Measurements from ENCODE around the gene PLXDC2.

Gene PLXDC2

DNA sequence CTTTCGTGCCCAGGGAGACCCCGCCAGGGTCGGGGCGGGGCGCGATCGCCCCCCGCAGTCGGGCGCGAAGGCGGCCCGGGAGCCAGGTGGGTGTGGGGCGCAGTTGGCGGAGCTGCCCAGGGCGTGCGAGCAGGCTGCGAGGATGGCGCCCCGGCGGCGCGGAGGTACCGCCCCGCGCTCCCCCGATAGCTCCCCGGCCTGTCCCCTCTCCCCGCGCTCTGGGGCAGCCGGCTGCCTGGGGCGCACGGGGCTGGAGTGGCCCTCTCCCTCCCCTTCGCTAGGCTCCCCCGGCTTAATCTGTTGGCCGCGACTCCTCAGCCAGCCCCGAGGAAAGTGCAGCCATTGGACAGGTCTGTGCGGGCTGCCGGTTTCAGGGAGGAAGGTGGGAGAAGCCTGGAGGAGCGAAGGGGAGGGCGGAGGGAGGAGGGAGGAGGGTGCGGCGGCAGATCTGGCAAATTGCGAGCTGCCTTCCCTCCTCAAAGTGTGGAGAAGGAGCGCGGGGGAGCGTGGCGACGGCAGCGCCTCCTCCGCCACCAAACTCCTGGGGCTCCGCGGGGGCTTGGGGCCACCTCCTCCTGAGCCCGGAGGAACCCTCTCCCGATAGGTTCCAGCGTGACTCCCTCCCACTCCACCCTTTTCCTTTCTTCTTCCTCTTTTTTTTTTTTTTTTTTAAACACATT, 361 bp upstream of the PLXDC2 start:
- DNase-seq (ENCODE audit: low read depth), result no peak

DNA sequence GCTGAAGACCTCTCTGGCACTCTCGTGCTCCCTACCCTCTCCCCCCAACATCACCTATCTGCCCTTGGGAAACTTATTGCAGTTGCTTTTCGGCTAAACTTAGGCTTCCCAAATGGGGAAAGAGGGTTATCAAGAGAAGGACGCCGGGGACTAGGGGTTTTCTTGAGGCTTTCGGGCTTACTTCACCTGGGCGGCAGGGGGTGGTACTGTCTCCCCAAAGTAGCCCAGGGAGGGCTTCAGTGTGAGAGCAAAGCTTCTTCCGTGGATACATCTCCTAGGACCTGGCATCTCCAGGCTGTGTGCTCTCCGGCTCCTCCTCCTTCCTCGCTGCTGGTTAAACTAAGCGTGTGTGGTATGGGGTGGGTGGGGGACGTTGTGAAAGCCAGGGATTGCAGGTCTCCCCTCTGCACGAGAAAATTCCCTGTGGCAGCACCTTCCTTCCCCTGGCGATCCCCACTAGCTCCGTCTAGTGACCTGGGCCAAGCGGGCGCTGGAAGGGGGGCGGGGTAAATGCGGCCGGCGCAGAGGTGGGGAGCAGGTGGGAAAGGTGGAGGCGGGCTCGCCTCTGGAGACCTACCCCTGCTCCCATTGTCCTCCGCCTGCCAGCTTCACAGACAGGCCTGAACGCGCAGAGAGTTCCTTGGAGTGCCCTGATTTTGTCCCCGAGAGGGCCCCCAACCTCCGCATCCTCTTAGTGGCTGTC, 1.1 kb downstream of the PLXDC2 start:
- DNase-seq (ENCODE audit: low read depth), result no peak

DNA sequence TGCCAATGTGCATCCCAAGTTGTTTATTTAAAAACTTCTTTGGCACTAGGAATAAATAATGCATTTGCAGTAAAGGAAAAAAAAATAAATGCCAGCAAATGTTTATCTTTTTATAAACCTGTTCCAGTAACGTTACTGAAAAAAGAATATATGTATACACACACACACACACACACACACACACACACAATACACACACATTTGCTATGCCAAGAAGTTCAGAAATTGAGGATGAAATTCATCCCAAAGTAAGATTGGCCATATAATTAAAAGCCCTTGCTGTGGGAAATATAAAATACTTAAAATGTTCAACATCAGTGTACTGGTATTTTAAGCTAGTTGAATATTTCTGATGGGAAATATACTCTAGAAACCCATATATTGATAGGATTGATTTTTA, 2.6 kb downstream of the PLXDC2 start:
- no peak for DNase-seq (ENCODE audit: low read depth)

DNA sequence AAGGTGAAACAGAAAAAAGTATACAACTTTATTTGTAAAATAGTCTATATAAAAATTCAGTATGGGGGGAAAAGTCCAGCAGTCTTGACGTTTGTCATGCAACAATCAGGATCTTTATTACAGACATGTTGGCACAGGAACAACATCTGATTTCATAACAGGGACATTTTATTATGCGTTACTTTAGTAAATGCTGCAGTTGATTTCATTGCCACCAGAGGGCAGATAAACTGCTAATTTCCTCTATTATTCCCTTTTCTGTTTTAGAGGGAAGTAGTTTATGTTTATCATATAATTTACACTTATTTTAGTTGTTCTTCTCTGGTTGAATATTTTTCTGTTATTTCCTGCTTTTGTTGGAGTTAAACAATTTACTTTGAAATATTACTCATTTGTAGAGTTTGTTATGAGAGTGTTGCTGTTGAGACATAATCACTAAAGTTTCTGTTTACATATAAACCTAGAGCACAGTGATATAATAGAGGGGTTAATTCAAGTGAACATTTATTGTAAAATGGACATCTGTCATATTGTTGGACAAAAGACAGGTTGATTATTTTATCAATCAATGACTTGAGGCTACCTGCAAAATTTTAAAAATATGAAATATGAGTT, 3.3 kb downstream of the PLXDC2 start:
- no peak for DNase-seq (ENCODE audit: low read depth)

DNA sequence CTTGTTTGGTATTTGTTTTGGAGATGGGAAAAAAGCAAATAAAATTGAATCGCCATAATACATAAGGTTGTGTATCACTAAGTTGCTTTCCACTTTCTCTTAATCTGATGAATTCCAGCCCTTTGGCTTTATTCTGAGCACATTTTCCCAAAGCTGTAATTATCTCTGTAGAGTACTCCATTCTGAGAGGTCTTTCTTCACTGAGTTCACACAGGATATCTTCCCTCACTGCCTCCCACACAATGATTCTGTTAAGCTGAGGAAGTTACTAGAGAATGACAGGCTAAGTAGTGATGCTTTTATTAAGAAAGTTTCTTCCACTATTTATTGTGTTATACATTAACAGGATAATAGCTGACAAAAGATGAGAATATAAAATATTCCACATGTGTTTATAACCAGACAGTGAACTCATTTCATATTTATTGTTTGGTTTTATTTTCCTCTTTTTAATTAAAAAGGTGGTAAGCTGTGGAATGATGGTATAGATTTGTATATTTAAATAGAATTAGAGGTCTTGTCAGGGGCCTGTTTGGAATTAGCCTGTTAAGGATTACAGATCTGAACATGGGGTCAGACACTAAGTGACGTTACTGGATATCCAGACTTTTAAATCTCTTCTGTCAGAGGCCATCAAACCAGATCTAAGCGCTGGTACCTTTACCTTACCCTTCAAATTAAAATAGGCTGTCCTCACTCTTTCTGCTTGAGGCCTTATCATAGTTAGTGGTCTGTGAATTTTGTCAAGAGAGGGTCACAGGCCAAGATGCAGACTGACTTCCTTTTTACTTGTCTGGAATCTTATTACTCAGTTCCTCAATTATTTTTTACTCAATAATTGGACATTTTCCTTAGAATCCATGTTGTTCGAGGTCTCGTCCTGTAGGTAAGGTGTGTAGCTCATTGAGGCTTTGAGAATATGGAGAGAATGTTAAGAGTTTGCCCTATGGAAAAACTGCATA, 8.4 kb downstream of the PLXDC2 start:
- DNase-seq (ENCODE audit: low read depth), result no peak

DNA sequence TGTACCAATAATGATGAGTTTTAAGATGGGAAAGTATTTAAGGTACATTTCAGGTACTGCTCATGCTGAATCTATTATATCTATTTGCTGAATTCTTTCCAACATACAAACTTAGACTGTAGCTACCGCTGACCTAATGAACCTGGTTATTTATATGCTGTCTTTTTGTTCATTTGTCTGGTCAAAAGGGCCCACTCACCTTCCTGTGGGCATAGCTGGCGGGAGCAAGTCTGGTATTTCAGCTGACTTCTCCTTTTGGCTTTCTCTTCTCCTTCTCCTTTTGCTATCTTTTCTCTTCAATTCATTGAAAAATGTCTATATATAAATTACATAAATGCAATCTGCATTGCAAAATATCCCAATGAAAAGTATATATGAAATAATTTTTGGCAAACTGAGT, 9.5 kb downstream of the PLXDC2 start:
- no peak for DNase-seq (ENCODE audit: low read depth)

DNA sequence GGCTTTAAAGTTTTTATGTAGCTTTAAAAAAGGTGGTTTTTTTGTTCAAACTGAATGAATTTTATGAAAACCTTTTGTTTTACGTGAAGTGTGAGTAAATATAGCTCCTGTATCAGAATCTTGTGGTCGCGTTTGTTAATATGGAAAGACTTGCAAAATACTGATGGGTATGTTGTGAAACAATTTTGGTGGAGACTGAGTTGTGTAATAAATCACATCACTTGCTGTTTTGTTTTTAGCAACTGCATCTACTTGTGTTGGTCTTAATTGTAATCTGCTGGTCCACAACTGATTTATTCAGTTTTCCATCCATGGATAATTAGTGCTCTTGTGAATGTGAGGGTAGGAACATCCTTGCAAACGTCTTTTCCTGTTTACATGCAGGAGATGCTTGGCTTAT, 10.5 kb downstream of the PLXDC2 start:
- no peak for DNase-seq (ENCODE audit: low read depth)

DNA sequence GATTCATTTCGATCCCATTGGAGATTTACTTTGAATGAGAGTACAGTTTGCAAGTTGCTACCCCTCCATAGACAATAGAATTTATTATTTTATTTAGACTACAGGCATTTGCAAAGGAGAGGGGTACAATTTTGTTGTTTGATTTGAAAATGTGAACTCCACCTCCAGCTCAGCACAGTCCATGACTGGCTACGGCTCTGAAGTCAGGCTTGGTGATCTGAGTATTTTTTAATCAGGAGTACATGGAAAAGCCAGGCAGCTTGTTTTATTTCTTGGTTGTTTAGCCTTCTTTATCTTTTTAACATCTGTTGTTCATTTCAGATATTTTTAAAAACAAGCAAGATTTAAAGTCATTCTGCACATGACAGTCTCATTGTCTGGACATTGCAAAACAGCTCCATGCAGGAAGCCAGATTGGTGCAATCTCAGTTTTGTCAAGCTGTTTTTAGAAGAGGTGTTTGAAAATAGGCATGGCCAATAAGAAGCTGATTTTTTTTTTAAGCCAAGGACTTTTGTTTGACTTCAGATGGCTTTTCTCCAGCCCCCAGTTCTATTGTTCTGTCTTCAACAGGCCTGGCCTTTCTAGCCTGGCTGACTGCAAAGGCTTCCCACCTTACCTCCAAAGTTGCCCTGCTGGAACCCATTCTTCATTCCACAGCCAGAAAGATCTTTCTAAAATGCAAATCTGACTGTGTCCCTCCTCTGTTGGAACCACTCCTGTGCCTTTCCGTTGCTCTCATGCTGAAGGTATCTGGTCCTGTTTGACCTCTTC, 12.2 kb downstream of the PLXDC2 start:
- no peak for DNase-seq (ENCODE audit: low read depth)

DNA sequence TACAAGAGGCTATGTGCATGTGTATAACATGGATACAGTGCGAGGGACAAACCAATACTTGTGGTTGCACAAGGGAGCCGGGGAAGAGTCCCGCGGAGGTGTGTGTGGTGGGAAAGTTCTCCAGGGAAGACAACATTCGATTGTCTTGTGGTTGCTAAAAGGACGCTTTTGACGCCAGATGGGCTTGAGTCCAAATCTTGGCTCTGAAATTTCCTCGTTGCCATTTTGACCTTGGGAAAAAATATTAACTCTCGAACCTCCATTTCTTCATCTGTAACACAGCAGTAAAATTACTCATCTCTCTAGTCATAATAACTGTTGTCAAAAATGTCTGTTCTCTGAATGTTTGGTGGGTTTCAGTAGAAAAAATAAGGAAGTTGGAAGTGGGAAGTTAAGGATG, 16.5 kb downstream of the PLXDC2 start:
- DNase-seq (ENCODE audit: low read depth), result no peak

DNA sequence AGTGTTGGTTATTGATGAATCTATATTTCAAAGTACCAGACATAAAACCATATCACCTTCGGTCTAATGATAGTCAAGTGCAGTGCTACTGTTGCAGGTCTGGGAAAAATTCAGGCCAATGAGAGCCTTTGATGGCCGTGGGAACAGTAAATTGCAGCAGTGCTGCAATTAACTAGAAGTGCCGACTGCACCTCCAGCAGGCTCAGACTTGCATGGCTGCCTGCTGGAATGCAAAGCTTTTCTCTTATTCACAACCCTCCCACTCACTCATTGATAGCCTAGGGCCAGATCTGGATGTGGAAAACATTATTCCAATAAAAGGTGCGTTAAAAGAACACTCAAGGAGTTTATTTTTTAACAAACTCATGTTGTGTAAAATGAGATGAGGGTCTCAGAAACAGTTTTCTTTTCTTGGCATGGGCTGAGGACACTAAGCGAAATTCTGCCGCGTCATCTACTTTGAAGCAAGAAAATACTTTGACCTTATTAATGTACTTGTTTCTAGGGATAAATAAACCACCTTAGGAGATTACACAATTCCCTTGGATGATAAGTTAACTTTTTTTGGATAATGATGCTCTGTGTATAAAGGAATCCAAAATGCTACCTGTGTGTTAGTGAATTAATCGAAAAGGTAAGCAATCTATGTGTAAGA, 17.1 kb downstream of the PLXDC2 start:
- no peak for DNase-seq (ENCODE audit: low read depth)

DNA sequence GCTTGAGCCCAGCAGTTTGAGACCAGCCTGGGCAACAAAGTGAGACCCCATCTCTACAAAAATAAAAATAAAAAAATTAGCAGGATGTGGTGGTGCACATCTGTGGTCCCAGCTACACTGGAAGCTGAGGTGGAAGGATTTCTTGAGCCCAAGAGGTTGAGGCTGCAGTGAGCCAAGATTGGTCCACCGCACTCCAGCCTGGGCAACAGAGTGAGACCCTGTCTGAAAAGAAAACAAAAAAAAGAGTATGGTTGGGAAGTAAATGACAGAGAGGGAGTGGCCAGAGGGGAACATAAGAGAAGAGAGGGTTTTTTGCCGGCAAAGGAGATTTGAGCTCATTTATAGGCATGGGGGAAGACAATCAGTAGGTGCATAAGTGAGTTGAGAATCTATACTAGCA, 19.7 kb downstream of the PLXDC2 start:
- DNase-seq (ENCODE audit: low read depth), result no peak

DNA sequence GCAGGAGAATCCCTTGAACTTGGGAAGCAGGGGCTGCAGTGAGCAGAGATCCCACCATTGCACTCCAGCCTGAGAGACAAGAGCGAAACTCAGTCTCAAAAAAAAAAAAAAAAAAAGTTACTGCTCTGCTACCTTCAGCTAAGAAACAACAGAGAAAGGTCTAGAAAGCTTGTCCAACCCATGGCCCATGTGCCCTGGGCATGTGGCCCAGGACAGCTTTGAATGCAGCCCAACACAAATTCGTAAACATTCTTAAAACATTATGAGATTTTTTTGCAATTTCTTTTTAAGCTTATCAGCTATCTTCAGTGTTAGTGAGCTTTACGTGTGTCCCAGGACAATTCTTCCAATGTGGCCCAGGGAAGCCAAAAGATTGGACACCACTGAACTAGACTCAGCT, 22.9 kb downstream of the PLXDC2 start:
- no peak for DNase-seq (ENCODE audit: low read depth)

DNA sequence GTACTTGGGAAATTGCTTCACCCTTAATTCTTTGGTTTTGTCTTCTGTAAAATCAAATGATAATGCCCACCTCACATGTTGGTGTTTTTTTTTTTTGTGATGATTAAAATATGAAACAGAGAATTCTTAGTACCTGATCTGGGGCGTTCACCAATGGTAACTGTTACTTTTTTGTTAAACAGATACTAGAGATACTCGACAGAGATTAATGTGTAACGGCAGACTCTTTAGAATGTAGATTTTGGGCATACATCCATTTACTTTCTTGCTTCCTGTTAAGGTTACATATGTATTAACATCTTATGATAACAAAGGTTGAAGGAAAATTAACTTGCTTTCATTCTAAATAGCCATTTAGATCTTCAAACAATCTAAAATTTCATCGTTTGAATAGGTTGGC, 23.3 kb downstream of the PLXDC2 start:
- DNase-seq (ENCODE audit: low read depth), result no peak

DNA sequence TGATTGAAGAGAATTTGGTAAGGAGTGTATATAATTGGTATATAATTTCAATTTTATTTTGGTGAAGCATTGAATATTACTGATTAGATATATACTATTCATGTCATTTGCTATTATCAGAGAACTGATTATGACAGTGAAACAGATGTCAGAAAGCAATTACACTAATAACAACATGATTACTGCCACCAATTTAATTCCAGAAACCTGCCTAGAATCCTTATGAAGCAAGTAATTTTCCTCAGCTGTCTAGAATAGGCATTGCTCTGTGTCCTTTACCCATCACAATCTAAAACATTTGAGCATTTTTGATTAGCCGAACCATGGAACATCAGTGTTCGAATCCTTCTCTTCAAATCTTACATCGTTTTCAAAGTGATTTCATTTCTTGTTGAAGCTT, 24.5 kb downstream of the PLXDC2 start:
- DNase-seq (ENCODE audit: low read depth), result no peak

DNA sequence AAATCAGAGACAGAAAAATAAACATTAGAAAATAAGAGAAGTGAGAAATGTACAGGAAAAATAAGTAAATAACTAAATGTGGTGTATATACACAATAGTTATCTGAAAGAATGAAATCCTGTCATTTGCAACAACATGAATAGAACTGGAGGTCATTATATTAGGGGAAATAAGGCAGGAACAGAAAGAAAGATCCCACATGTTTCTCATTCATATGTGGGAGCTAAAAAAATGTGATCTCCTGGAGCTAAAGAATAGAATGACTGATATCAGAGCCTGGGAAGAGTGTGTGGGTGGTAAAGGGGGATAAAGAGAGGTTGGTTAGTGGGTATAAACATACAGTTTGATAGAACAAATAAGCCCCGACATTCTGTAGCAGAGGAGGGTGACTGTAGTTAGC, 27.3 kb downstream of the PLXDC2 start:
- DNase-seq (ENCODE audit: low read depth), result no peak

DNA sequence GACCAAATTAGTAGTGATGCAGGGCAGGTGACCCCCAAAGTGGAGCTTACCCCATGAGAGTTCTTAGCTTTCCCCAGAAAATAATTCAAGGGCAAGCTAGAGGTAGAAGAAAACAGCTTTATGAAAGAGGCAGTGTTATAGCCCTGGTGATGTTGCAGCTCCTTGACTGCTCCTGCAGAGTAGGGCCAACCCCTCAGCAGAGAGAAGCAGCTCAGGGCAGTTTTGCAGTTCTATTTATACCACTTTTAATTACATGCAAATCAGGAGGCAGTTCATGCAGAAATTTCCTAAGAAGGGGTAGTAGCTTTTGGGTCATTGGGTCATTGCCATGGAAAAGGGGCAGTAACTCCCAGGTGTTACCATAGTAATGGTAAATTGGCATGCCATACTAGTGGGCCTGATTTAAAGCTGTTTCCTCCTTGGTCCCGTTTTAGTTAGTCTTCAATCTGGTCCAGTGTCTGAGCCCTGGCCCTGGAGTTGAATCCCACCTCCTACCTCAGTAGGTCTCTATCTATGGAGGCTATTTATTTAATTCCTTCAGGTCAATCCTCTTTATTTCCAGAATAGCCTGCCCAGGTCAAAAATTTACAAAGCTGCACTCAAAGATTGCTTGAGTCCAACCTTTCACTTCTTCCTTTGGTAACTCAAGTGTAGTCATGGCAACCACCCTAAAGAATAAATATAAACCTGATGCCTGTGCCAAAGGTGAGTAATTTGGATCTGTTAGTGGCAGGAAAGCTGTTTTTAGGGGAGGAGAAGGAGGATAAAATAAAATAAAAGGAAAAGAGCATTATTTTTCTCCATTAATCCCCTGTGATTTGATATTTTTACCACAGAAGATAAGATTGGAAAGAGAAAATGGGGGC, 29.5 kb downstream of the PLXDC2 start:
- no peak for DNase-seq (ENCODE audit: low read depth)

DNA sequence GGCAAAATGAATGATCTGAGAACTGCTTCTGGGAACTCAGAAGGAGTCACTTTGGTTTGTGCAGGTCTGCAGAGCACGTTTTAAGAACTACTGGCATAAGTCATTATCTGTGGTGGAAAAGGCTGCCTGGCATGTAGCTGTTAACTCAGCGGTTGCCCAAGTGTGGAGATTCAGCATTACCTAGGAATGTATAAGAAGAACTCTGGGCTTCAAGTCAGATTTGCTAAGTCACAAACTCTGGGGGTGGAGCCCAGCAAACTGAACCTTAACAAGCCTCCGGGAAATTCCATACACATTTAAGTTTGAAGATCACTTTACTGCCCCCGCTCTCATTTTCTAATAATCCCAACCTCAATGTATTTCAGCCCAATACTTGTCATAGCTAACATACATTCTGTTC, 31.1 kb downstream of the PLXDC2 start:
- no peak for DNase-seq (ENCODE audit: low read depth)

DNA sequence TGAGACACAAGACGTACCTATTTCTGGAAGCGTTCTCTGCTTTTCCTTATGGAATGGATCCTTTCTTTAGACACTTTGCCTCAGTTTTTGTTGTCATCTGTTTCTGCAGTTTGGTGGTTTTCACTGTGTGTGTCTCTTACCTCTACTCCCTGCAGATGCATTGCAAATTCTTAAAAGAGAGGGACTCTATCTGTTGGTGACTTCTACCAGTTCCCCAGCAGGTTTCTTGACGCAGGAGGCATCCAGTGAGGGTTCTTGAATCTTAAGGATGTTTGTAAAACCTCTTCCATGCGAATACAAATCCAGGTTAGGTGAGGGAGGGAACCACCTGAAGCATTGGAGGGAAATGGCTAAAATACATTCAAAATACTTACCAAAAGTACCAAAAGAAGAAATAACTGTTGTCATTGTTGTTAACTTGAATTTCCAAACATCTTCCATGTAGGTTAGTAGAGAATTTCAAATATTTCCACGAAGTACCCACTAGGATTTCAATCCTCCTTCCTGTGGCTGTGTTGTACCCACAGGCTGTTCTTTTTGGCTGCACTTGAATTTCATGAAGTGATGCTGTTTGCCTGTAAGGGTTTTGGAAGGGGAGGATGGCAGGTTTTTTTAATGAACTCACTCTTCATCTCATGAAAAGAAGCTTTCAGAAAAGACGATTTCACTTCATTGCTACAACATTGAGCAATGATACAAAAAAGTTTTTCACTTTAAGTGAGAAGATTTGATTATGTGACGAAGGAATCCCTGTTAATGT, 32.2 kb downstream of the PLXDC2 start:
- DNase-seq (ENCODE audit: low read depth), result no peak

DNA sequence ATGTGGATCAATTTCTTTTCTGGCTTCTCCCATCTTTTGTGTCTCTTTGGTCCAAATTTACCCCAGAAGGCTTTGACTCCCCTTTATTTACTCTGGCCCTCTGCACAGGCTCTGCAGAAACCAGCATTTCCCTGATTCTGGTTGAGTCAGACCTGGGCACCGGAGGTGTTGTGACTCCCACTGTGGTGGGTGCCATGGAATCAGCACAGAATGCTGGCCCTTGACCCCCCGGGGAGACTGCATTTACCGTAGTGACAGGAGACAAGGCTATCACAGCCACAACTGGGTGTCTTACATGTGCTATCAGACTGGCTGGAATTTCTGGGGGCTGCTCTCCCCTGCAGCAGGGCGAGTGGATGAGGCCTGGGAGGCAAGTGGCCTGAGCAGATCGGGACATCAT, 37.6 kb downstream of the PLXDC2 start:
- no peak for DNase-seq (ENCODE audit: low read depth)

Measured in activated T-helper 1 cell treated with Interleukin-2 at 50 U/mL for 16 hours (primary cell).